ENCODE data around the gene MEGF9. TPM values are rescaled to one million over a fixed set of nuclear protein-coding genes. Genes with fewer than 3 reads are reported as not detected.

Gene MEGF9
- total RNA-seq, 1 experiment from 2014 or later: 12.2 TPM

- no peak for DNase-seq (ENCODE audit: low spot score)
- H3K4me3 ChIP-seq (ENCODE audit: low read depth, low read length, poor library complexity, severe bottlenecking): no peak overlapping the region
- BruUV-seq (replicated peaks): no TSS peak
- ChIA-PET CTCF (no interaction called here), POLR2A (ENCODE audit: low non-redundant PET) (no interaction called here)
- no peaks in the 10 kb centered on the region for H3K9me3 ChIP-seq (ENCODE audit: low read depth, low read length, poor library complexity, severe bottlenecking)
- H3K4me1 ChIP-seq (ENCODE audit: insufficient read depth, low read length, poor library complexity, severe bottlenecking): peaks cover 22% of the 10 kb centered on the region
- no peak overlapping the region for H3K27ac ChIP-seq (ENCODE audit: low read depth, low read length, poor library complexity, severe bottlenecking)
- TF ChIP-seq CTCF (conservative IDR thresholded peaks at IDR 0.05; ENCODE audit: low read depth, low read length): no peak
- no peak for TF ChIP-seq EZH2 (IDR thresholded peaks at IDR 0.05; ENCODE audit: borderline replicate concordance, low read depth, low read length, poor library complexity, severe bottlenecking)
- H3K36me3 ChIP-seq (ENCODE audit: insufficient read depth, low read length, poor library complexity, severe bottlenecking): no peaks in the 10 kb centered on the region
- intact Hi-C loops (cut with micrococcal nuclease; ENCODE audit: unreplicated experiment): no loop called here
- H3K27me3 ChIP-seq (replicated peaks; ENCODE audit: insufficient read depth, low read depth, low read length, poor library complexity): no peaks in the 10 kb centered on the region
These were observed 7.1 kb downstream of the MEGF9 start for GRCh38 chr9:120707170-120707569.

GRCh38 chr9:120705174-120705573 is 9.1 kb downstream of the MEGF9 start:
- Histone ChIP-seq H3K27me3 (replicated peaks; ENCODE audit: insufficient read depth, low read depth, low read length, poor library complexity) (no peaks in the 10 kb centered on the region), H3K27ac (ENCODE audit: low read depth, low read length, poor library complexity, severe bottlenecking) (no peak overlapping the region), H3K4me1 (ENCODE audit: insufficient read depth, low read length, poor library complexity, severe bottlenecking) (peaks cover 4% of the 10 kb centered on the region), H3K36me3 (ENCODE audit: insufficient read depth, low read length, poor library complexity, severe bottlenecking) (no peaks in the 10 kb centered on the region), H3K9me3 (ENCODE audit: low read depth, low read length, poor library complexity, severe bottlenecking) (no peaks in the 10 kb centered on the region), H3K4me3 (ENCODE audit: low read depth, low read length, poor library complexity, severe bottlenecking) (no peak overlapping the region)
- DNase-seq (ENCODE audit: low spot score): no peak
- ChIA-PET POLR2A (ENCODE audit: low non-redundant PET) (no interaction called here), CTCF (no interaction called here)
- TF ChIP-seq EZH2 (IDR thresholded peaks at IDR 0.05; ENCODE audit: borderline replicate concordance, low read depth, low read length, poor library complexity, severe bottlenecking) (no peak), CTCF (conservative IDR thresholded peaks at IDR 0.05; ENCODE audit: low read depth, low read length) (no peak)
- BruUV-seq (replicated peaks): no TSS peak
- intact Hi-C loops (cut with micrococcal nuclease; ENCODE audit: unreplicated experiment): no loop called here

- TF ChIP-seq EZH2 (IDR thresholded peaks at IDR 0.05; ENCODE audit: borderline replicate concordance, low read depth, low read length, poor library complexity, severe bottlenecking) (no peak), CTCF (conservative IDR thresholded peaks at IDR 0.05; ENCODE audit: low read depth, low read length) (no peak)
- Histone ChIP-seq H3K27ac (ENCODE audit: low read depth, low read length, poor library complexity, severe bottlenecking) (no peak overlapping the region), H3K27me3 (replicated peaks; ENCODE audit: insufficient read depth, low read depth, low read length, poor library complexity) (no peaks in the 10 kb centered on the region), H3K36me3 (ENCODE audit: insufficient read depth, low read length, poor library complexity, severe bottlenecking) (no peaks in the 10 kb centered on the region), H3K4me3 (ENCODE audit: low read depth, low read length, poor library complexity, severe bottlenecking) (no peak overlapping the region), H3K9me3 (ENCODE audit: low read depth, low read length, poor library complexity, severe bottlenecking) (no peaks in the 10 kb centered on the region), H3K4me1 (ENCODE audit: insufficient read depth, low read length, poor library complexity, severe bottlenecking) (no peaks in the 10 kb centered on the region)
- no peak for DNase-seq (ENCODE audit: low spot score)
- no TSS peak for BruUV-seq (replicated peaks)
- CTCF ChIA-PET: no interaction called here
- POLR2A ChIA-PET (ENCODE audit: low non-redundant PET): no interaction called here
- intact Hi-C loops (cut with micrococcal nuclease; ENCODE audit: unreplicated experiment): no loop called here
These were observed 12.2 kb downstream of the MEGF9 start for GRCh38 chr9:120702075-120702474.
